Stimulated activated CD8-positive, alpha-beta memory T cell treated with anti-CD3 and anti-CD28 coated beads, Interleukin-2, amount 100 ng/mL, for 1 hour (primary cell): ENCODE measurements around the gene ZDHHC21.
"Not testable (repeated sequence)": the region's sequence is repeated elsewhere in the genome, so short reads cannot be mapped to it uniquely, and the experiment has no call there.

Experiments
- DNase-seq, 2 donors: peaks; one replicate each; pipeline ENCODE4 v3.0.0-alpha.2; 2020; ENCODE audit warnings: low read depth in 2 of 2

ZDHHC21 gene

DNA sequence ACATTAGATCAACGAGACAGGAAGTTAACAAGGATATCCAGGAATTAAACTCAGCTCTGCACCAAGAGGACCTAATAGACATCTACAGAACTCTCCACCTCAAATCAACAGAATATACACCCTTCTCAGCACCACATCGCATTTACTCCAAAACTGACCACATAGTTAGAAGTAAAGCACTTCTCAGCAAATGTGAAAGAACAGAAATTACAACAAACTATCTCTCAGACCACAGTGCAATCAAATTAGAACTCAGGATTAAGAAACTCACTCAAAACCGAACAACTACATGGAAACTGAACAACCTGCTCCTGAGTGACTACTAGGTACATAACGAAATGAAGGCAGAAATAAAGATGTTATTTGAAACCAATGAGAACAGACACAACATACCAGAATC is 10.6 kb downstream of the ZDHHC21 start:
- DNase-seq: not testable (repeated sequence)

DNA sequence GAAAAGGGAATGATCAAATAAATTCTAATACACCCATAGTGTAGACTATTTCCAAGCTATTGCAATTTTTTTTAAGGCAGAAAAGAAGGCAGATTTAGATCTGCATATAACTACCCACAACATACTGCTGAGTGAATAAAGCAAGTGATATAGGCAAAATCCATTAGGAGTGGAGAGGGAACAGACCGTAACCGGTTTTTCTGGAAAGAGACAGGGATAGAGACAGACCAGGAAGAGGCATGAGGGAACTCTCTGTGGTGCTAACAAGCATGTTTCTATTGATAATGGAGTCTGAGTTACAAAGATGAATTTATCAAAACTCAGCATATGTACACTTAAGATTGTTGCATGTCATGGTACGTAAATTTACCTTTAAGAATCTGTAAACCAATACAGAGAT is 14.5 kb downstream of the ZDHHC21 start:
- no peak for DNase-seq

DNA sequence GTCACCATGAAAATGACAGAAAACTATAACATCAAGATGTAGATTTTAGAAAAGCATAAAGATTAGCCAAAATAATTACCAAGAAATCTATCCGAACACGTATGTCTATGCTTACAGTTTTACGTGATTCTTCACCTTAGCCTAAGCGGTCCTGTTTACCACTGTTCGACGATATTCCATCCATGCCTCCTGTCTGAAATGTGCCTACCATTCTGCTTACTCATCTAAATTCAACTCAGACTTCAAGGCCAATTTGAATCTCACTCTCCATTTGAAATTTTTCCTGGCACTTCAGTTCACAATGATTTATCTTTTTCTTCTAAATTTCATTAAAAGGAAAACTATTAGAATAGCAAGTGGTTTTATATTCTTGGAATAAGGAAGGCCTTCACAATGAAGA is 15.4 kb downstream of the ZDHHC21 start:
- DNase-seq: no peak

DNA sequence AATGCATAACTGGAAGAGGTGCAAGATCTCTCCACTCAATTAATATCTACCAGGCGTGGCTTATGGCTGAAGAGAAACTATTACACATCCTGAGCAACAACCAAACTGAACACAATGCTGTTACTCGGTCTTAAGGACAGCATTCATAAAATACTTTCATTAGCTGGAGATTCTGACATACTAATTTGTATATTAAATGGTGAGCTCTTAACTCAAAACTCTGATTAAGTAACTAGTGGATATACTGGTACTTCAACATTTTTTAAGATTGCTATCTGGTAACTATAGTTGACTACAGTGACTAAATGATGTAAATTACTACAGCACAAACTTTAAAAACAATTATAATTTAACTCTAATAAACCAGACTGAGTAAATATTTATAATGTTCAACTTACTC is 15.8 kb downstream of the ZDHHC21 start:
- no peak for DNase-seq

DNA sequence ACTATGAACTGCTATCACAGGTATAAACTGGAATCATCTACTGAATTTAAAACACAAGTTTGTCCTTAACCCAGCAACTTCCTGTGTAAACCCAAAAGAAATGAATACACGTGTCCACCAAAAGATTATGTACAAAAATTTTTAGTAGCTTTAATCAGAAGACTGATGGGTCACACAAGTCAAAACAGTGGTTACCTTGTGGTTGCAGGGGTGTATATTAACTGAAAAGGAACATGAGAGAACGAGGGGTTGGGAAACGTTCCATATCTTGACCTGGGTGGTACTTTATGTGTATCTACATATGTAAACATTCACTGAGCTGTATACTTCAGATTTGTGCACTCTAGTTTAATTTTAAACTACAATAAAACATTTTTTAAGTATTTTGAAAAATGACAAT is 18.6 kb downstream of the ZDHHC21 start:
- no peak for DNase-seq

DNA sequence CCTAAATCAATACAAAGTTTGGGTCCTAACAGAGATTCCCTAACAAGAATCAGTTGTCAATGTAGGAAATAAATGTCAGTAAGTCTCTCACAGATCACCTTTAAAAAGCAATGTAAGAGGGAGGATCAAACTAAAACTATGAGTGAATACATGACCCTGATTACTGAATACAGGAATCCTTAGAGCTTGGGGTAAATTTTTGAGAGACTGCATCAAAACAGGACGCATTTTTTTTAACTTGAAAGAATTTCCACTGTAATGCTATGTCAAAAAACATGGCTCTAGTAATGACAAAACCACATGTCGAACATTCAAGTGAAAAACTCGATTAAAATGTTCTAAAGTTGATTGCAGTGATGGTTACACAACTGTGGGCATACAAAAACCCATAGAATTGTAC is 21.9 kb downstream of the ZDHHC21 start:
- no peak for DNase-seq

DNA sequence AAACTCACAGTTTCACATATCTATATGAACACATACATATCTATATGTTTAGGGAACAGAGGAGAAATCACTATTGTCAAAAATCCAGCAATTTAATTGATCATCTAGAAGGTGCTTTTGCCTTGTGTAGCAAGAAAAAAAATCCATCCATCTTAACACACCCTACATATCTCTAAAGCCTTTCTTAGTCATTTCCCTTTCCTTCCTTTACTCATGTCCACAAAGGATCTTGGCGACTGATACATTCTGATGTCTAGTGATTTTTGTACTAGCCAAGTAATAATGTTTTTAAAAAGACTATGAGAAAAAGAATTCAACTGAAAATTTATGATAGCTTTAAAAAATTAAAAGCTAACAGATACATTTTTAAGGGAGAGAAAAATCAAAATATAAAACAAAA is 22.5 kb downstream of the ZDHHC21 start:
- no peak for DNase-seq

DNA sequence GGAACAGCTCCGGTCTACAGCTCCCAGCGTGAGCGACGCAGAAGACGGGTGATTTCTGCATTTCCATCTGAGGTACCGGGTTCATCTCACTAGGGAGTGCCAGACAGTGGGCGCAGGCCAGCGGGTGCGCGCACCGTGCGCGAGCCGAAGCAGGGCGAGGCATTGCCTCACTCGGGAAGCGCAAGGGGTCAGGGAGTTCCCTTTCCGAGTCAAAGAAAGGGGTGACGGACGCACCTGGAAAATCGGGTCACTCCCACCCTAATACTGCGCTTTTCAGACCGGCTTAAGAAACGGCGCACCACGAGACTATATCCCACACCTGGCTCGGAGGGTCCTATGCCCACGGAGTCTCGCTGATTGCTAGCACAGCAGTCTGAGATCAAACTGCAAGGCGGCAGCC is 29.2 kb downstream of the ZDHHC21 start:
- DNase-seq: not testable (repeated sequence)

DNA sequence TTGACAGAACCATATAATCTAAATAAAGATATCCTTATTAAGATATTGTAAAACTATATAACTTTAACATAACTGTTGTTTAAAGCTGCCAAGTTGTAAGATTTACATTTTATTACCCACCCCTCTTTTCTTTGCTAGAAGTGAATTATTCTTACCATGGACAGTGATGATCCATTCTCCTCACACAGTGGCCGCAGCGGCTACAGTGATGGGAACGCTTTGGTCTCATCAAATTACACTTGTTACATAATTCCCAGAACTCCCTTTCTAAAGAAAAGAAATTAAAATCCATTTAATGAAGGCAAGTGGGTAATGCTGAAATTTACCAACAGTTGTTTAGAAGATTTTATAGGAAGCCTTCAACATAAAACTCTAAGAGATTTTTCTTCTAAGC is 31.2 kb downstream of the ZDHHC21 start:
- no peak for DNase-seq

DNA sequence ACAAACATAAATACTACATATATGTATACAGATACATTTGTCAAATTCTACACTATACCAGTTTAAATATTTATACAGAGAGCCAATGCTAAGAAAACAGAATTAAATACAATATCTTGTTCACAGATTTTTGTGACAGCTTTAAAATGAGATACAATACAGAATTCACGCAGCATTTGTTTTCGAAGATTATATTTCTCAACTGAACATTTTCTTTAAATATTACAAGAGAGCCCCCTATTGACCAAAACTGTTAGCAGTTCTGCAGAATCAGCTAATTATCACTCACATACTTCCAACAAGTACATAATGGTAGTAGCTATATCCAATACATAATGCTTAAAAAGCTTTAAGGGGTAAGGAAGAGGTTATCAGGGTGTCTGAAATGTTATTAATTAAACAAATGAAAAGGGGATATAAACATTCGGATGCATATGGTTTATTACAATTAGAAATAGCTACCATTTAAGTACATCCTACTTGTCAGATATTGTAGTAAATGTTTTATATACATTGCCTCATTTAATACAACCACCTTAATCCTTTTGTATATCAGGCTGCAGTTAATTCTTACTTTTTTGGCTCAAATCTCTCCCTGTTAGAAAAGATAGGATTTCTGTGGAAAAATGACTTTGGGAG is 31.7 kb downstream of the ZDHHC21 start:
- no peak for DNase-seq

DNA sequence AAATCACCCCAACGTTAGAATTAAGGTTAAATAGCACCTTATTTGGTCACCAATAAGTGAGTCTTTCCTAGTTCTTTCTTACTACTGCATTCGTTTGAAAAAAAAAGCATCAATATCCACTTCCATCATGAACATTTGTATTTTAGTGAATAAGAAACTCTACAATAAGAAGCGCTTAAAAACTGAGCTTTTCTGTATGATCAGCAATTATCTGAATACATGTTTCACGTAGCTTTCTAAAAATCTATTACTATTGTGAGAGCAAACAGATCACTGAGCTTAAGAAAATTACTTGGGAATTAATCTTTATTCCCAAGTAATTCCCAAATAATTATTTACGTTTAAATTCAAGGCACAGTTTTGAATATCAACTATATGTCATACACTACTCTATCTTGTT is 32.5 kb downstream of the ZDHHC21 start:
- DNase-seq: no peak

DNA sequence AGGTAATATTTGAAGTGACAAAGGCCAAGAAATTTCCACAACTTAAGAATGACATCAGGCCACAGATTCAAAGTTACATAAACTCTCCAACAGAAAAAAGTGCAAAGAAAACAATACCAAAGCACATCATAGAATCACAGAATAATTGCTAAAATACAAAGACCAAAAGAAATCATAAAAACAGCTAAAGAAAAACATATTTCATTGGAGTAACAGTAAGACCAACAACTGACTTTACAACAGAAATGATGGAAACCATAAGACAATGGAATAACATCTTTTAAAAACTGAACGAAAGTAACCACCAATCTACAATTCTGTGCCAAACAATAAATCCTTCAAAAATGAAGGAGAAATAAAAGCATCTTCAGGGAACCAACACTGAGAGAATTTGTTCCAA is 38.3 kb downstream of the ZDHHC21 start:
- DNase-seq: no peak

DNA sequence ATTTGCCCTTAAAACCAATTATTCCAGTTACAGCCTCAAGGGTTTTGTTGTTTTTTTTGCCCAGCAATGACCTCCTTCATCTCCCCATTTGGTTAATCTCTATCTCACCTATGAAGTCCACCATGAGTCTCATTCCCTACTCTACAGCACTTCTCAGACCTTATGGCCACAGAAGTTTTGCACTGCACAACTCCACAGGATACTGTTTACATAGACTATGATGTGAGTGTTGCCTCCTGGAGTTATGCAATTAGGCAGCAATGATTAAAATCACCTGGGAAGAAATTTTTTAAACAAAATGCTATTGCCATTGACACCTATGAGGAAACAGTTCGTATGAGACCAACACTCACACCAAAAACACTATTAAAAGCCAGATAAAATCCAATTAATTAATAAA is 39.7 kb downstream of the ZDHHC21 start:
- DNase-seq: no peak

DNA sequence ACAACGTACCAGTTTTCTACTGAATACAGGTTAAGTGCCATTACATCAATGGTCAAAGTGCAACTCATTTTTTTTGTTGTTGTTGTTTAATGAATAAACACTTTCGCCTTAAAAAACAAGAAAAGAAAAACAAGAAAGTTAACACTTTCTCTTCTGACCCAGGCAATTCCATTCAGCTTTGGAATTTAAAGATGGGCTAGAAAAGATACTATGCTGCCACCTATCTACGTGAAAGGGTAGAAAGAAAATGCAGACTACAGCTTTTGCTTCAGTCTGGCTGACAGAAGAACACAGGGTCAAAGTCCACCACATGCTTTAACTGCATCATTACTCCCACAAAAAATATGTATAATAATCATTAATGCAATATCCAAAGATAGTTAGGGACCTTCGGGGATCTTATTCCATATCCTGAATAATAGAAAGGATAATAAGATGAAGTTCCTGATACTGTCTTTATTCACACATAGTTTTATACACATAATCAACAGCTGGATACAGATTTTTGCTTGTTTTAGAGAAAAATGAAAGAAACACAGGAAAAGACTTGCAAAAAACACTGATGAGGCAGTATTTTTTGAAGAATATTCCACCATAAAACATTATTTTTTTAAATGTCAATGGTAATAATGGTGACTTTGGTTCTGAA is 40.4 kb downstream of the ZDHHC21 start:
- no peak for DNase-seq

DNA sequence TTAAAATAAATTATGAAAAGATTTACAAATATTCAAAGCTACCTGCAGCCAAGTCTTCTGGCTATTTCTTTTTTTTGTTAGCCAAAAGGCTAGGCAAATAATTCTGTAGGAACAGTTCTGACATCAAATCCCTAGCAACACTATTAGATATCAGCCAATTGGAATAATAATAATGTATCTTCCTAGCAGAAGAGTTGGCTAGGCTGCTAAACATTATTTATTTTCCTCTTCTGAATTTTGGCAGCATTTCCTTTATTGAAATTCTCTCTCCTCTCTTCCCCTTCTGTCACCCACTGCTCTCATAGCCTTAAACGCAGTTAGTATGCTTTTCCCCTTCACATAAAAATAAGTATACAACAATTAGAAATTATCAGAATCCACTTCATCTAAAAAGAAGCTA is 42.6 kb downstream of the ZDHHC21 start:
- no peak for DNase-seq

DNA sequence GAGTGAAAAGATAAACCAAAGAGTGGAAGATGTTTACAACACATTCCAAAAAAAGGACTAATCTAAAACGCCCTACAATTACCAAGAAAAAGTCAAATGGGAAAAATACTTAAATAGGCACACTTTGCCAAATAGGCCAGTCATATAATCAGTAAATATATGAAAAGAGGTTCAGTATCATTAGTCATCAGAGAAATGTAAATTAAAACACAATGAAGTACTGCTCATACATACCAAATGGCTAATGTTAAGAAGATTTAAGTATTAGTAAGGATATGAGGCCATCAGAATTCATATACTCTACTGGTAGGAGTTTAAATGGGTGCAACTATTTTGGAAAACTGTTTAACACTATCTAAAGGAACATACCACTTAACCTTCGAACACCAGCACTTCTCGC is 47.6 kb downstream of the ZDHHC21 start:
- no peak for DNase-seq

DNA sequence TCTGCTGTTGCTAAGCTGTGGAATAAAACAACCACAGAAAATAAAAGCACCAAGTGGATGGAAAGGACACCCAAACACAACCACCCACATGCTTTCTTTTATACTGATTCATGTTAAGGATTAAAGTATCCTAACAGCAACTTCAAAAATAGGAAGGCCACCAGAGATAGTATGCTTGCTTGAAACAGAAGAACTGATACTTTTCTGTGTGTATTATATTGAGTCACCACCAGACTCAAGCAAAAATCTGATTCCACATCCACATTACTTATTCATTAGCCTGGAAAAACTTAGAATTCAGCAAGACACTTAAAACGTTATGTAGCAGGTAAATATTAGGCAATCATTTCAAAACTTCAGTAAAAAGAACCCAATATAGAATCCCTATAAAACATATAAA is 52.3 kb downstream of the ZDHHC21 start:
- no peak for DNase-seq

DNA sequence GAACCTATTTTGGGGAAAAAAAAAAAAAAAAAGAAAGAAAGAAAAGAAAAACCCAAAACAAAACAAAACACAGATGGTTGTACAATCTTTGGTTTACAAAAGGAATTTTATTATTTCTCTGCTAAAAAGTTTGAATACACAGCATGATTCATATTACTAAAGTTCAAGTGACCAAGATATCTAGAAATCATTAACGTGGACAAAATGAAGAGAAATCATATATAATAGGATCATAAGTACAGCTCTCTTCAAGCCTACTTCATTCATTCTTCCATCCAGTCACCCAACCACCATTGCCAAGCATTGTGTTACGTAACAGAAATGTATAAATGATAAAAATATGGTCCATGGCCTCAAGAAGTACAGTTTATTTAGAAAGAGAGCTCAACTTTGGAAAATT is 52.9 kb downstream of the ZDHHC21 start:
- DNase-seq: no peak

DNA sequence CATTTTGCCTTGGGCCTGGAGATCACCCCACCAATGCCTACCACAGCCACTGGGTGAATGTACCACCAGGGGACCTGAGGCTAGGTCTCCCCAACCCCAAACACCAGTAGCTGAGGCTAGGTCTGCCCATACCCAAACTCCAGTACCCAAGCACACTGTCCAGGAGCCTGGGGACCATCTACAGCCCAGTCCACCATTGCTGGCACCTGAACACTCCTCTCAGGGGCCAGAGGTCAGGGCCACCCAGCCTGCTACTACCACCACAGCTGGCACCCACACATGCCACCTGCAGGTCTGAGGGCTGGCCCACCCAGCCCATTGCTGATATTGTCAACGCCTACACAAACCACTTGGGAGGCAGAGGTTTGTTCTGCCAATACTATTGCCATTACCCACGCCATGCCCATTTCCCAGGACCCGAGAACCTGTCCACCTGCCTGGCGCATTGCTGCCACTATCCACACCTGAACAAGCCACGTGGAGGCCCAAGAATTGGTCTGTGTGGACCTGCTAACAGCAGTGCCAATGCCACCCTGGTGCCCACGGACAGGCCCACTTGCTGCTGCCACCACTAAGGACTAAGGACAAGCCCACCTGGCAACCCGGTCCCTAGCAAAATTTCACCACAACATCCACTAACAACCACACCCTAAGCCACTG is 59.2 kb downstream of the ZDHHC21 start:
- DNase-seq: no peak

DNA sequence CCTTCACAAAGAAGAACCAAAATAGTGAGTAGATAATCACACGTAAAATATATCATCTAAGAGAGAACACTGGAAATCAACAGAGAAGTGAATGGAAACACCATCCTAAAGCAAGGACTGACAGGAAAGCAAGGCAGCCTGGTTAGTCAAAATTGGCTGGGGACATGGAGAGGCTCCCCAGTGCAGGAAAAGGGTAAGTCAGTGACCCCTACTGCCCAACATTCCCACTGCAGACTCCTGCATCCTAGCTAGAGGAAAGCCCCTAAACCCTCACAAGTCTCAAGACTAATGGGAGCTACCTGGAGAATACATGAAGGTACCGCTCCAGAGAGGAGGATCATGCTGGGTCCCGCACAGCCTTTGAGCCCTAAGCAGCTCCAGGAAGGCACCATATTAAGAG is 60.1 kb downstream of the ZDHHC21 start:
- no peak for DNase-seq

DNA sequence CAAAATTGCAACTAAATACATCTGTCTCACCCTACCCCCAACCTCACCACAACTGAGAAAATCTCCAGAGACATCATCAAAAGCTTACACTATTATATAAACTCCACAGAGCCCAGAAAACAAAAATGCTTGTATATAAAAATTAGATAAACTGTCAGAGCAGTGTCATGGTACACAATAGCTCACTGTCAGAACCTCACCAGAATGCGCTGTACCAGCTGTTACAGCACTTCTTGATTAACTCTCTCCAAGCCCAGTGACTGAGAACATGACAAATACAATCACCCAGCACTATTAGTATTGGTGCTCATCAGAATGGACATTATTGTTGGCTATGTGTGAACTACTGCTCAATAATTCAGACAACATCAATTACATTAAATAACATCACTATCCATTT is 65.7 kb downstream of the ZDHHC21 start:
- no peak for DNase-seq

DNA sequence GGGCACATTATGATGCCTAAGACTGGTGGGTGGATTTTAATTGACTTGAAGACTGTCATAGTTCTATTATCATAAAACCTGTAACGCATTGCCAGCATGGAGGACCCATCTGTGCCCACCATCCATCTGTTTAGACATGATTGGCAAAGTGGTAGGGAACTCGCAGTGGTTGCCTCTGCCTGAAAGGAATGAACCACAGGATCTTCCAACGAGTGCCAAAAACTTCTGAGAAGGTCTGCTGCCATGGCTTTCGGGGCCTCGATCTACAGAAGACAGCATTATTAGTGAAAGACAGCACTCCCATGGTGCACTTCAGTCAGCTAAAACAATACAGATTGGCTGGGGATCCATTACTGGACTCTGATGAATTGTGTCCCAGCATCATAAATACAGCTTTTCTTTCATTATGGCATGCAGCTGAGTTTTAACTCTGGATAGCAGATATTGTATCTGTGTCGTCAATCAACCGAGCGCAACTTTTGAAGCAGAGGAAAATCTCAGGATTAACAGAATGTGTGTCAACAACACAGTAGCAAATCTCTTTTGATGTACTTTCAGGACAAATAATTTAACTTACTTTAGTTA is 74.3 kb downstream of the ZDHHC21 start:
- DNase-seq: no peak
